ENCODE results near the gene GLB1L2.

GLB1L2 gene

DNA sequence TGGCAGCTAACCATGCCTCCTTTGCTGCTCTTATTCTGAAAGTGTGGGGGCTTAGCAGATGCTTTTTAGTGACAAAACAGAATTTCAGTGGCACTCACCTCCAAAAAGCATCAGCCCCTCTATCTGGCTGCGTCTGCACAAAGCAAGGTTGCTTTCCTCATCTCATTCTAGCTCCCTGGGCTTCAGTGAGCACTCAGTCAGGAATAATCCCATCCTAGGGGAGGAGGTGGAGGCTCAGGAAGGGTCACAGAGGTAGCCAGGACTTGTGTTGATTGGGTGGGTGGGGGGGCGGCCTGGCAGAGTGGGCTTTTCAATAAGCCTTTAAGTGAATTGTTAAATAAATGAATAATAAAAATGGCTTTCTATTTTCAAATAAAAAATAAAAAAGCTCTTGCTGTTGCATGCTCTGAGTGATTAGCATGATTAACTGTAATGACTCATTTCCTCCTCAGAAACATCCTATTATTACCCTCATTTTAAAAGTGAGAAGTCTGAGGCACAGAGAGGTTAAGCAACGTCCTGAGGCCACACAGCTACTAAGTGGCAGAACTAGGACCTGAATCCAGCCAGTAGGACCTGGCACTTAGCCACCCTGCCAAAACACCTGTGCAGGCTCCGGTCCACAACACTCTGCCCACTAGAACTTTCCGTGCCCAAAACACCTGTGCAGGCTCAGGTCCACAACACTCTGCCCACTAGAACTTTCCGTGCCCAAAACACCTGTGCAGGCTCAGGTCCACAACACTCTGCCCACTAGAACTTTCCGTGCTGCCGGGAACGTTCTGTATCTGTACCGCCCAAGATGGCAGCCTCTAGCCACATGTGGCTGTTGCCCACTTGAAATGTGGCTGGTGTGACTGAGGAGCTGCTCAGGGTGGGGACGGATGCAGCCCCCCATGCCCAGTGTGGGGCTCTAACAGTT lies 74.7 kb downstream of the GLB1L2 start:
- H3K4me3 ChIP-seq (ENCODE audit: low read depth, low read length) = no peak overlapping the region
- TF ChIP-seq, protein P1, sequence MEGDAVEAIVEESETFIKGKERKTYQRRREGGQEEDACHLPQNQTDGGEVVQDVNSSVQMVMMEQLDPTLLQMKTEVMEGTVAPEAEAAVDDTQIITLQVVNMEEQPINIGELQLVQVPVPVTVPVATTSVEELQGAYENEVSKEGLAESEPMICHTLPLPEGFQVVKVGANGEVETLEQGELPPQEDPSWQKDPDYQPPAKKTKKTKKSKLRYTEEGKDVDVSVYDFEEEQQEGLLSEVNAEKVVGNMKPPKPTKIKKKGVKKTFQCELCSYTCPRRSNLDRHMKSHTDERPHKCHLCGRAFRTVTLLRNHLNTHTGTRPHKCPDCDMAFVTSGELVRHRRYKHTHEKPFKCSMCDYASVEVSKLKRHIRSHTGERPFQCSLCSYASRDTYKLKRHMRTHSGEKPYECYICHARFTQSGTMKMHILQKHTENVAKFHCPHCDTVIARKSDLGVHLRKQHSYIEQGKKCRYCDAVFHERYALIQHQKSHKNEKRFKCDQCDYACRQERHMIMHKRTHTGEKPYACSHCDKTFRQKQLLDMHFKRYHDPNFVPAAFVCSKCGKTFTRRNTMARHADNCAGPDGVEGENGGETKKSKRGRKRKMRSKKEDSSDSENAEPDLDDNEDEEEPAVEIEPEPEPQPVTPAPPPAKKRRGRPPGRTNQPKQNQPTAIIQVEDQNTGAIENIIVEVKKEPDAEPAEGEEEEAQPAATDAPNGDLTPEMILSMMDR (IDR thresholded peaks at IDR 0.05; ENCODE audit: insufficient read depth, low read depth, low read length, missing control alignments) = no peak
- no peak for DNase-seq (ENCODE audit: low read depth)

DNA sequence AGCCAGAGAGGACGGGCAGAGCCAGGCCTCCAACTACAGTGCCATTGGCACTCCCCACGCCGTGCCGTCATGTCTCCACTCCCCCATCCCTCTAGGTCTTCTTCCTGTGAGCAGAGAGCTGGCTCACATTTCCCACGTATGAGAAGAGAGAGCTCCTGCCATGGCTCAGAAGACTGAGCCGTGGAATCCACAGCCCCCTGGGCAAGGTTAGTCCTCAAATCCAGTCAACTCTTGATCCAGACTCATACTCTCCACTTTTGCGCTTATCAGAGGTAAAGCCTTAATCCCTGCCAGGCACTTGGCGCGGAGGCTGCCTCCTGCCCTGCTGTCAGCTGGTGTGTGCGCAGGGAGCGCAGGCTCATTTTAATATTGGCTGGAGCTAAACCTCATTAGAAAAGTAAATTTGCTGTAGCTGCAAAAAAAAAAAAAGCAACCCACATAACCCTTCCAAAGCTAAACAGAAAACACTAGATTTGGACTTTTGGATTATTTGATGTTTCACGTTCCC lies 75.6 kb downstream of the GLB1L2 start:
- TF ChIP-seq, protein P1 (IDR thresholded peaks at IDR 0.05; ENCODE audit: insufficient read depth, low read depth, low read length, missing control alignments) = no peak

DNA sequence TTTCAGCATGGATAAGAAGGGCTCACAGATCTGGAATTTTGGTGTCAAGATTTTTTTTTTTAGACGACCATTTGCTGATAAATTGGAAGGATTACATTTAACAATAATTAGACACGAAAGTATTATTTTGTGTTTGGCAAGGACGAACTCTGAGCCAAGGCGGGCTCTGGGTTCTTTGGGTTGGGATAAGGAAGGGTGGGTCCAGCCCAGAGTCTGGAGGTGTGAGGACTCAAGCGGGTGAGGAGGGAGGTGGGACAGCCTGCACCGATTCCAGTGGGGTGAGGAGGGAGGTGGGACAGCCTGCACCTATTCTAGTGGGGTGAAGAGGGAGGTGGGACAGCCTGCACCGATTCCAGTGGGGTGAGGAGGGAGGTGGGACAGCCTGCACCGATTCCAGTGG lies 76.1 kb downstream of the GLB1L2 start:
- no peak overlapping the region for H3K4me3 ChIP-seq (ENCODE audit: low read depth, low read length)
- TF ChIP-seq, protein P1 (IDR thresholded peaks at IDR 0.05; ENCODE audit: insufficient read depth, low read depth, low read length, missing control alignments) = no peak
- no peak for DNase-seq (ENCODE audit: low read depth)

More for the DNA sequence above, 75.6 kb downstream of the GLB1L2 start:
- DNase-seq (ENCODE audit: low read depth) = no peak
- H3K4me3 ChIP-seq (ENCODE audit: low read depth, low read length) = no peak overlapping the region

DNA sequence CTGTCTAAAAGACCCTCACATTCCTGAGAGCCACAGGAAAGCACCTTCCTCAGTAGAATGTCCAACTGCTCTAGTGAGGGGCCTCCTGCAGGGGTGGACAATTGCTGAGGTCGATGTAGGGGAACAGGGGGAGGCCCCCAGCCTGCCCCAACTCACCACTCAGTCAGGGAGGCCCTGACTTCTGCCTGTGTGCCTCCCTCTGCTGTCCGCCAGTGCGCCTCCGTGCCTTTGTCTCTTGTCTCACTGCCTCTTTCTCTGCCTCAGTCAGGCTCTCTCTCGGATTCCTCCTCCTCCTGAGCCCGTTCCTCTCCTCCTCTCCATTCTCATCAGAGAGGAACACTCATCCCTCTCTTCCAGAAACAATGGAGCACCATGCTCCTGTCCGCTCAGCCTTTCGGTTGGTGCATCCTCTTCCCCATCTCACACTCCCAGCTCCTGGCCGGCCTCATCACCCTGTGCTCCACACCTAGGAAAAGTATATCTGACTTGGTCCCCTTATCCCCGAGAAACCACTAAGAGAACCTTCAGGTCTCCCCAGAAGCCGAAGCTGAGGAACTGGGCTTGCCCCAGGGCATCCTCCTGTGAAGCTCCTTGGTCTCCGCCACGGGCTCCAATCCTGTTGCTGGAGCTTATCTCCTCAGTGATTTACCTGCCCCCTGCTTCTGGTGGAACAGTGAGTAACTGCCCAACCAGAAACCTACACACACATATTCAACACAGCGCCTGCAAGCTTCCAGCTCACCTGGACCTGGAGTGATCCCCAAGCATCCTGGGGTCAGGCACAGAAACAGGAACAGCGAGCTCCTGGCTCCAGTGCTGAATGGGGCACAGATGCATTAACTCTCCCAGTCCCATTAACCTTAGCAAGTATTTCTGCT lies 78.0 kb downstream of the GLB1L2 start:
- no peak overlapping the region for H3K4me3 ChIP-seq (ENCODE audit: low read depth, low read length)
- DNase-seq (ENCODE audit: low read depth) = no peak
- TF ChIP-seq, protein P1 (IDR thresholded peaks at IDR 0.05; ENCODE audit: insufficient read depth, low read depth, low read length, missing control alignments) = no peak

DNA sequence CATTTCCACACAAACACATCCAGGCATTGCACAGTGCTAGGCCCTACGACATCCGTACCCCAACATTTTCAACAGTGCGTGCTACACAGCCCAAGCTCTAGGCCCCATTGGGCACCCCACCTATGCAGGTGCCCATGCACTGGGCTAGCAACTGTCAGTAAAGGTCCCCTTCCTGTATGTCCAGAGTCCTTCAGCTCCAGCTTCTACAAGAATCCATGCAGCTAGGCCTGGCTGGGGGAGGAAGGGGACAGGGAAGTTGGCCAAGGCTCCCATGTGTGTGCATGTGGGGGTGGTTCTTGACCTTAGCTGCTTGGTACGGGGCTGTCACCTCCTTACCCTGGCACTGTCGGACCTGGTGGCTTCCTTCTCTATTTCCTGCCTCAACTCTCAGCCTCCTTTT lies 79.0 kb downstream of the GLB1L2 start:
- no peak for DNase-seq (ENCODE audit: low read depth)
- TF ChIP-seq, protein P1 (IDR thresholded peaks at IDR 0.05; ENCODE audit: insufficient read depth, low read depth, low read length, missing control alignments) = no peak
- H3K4me3 ChIP-seq (ENCODE audit: low read depth, low read length) = no peak overlapping the region

DNA sequence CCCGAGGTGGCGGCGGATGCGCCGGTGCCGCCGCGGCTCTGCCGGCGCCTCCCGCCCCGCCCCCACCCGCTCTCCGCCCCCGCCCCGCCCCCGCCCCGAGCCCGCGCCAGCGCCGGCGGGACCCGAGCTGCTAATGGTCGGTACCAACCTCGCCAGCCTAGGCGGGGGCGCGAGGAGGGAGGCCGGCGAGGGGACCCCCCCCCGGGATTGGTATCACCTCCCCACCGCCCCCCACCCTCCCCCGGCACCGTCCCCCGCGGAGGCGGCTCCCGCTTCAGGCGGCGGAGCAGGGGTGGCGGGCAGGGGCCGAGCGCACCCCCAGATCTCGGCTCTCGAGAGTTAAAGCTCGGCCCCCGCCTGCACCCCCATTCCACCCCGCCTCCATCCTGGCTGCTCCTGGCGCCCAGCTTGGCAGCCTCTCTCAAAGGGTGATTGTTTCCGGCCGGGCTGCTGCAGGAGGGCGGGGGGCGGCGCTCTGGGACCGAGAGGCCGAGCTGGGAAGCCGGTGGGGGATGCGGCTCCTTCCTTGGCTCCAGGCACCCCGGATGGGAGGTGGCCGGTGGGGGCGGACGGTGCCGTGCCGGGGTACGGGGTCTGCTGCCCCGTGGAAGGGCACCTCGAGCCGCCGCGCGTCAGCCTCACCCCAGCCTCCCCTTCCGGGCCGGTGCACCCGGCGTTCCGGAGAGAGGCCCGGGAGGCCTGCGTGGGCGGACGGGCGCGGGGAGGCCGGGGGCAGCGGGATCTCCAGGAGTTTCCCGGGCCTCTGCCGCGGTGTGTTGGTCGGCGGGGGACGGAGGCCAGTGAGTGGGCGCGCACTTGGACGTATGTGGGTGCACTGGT lies 80.6 kb downstream of the GLB1L2 start, which contains the start of gene B3GAT1:
Gene B3GAT1 (minus strand): TSS at position 40 of the 840 bp plus-strand sequence. CDS start 24,583 bp downstream, outside the sequence.
- no peak for DNase-seq (ENCODE audit: low read depth)
- H3K4me3 ChIP-seq (ENCODE audit: low read depth, low read length) = no peak within 1 kb of the TSS
- TF ChIP-seq, protein P1 (IDR thresholded peaks at IDR 0.05; ENCODE audit: insufficient read depth, low read depth, low read length, missing control alignments) = no peak

Measured in GM12865 (cell line).